HCT116 (cell line): ENCODE data around the gene AHCTF1. TPM values are rescaled to one million over a fixed set of nuclear protein-coding genes. Genes with fewer than 3 reads are reported as not detected.

Source experiments
- ATAC-seq: fragments of 200-7000 bp; cut with Tn5 transposase; 2 replicates; pipeline ENCODE4 v1.9.1; 2020; ENCODE audit warnings: mild to moderate bottlenecking, moderate library complexity
- BruUV-seq: library from RNA; stranded (reverse); fragments of 400-500 nt; replicated peaks from 2 replicates; lab custom pipeline; 2021; lab: Mats Ljungman, UMichigan
- CTCF ChIA-PET: fragments of 300-600 bp; sonication (Branson Sonifier 250); formaldehyde crosslinking; loops from one replicate; lab custom pipeline; 2021; ENCODE audit warnings: antibody characterized with exemption; lab: Charles Lee
- POLR2A ChIA-PET: fragments of 300-600, 350-600 bp; sonication (Branson Sonifier 250); formaldehyde crosslinking; loops from one replicate; lab custom pipeline; 2021; ENCODE audit warnings: antibody characterized with exemption; lab: Charles Lee
- RAD21 ChIA-PET, 2 experiments: fragments of 300-600 bp; sonication (Branson Sonifier 250); formaldehyde crosslinking; loops; one replicate each; lab custom pipeline; 2023; ENCODE audit warnings: low total read pairs in 2 of 2; ENCODE audit not compliant: uncharacterized antibody in 2 of 2, unreplicated experiment in 2 of 2, low non-redundant PET in 1 of 2; lab: Charles Lee
- DNase-seq: peaks from one replicate; pipeline ENCODE4 v3.0.0-alpha.2; 2010; ENCODE audit warnings: low read depth, low spot score
- H2AFZ ChIP-seq: fragments of 200-600 bp; shearing (Covaris generic), sonication (generic); 2 replicates; pipeline ENCODE4 v1.6.1; 2017; ENCODE audit warnings: low read depth, mixed run types, mixed read lengths, antibody characterized with exemption, low read length; ENCODE audit not compliant: poor library complexity, severe bottlenecking
- H3K27ac ChIP-seq: 2 replicates; pipeline ENCODE4 v1.5.1; 2012; ENCODE audit warnings: low read depth, low read length
- H3K27me3 ChIP-seq: fragments of 200-600 bp; sonication (generic); 2 replicates; pipeline ENCODE4 v1.6.1; 2016; ENCODE audit warnings: mixed run types, low read length, mixed read lengths; ENCODE audit not compliant: insufficient read depth
- H3K36me3 ChIP-seq, 2 experiments: fragments of 200-500 bp in 1 of 2; fragments of 200-600 bp in 1 of 2; sonication (Bioruptor generic) in 1 of 2; sonication (generic) in 1 of 2; 2 replicates each; pipeline versions ENCODE4 v1.5.1 to v1.6.1; 2014 to 2016; ENCODE audit warnings: low read length in 2 of 2, inconsistent platforms in 1 of 2, mixed read lengths in 1 of 2, mixed run types in 1 of 2; ENCODE audit not compliant: insufficient read depth in 2 of 2, control insufficient read depth in 1 of 2
- H3K4me1 ChIP-seq, 2 experiments: fragments of 200-600 bp in 1 of 2; sonication (generic) in 1 of 2; 2 replicates each; pipeline versions ENCODE4 v1.5.1 to v1.6.1; 2012 to 2017; ENCODE audit warnings: low read length in 2 of 2, inconsistent platforms in 1 of 2, mild to moderate bottlenecking in 1 of 2, mixed read lengths in 1 of 2, mixed run types in 1 of 2, moderate library complexity in 1 of 2; ENCODE audit not compliant: insufficient read depth in 2 of 2, control insufficient read depth in 1 of 2
- H3K4me2 ChIP-seq: fragments of 200-600 bp; sonication (generic); 2 replicates; pipeline ENCODE4 v1.6.1; 2017; ENCODE audit warnings: mixed run types, low read length, mixed read lengths
- H3K4me3 ChIP-seq, 2 experiments: fragments of 200-600 bp in 1 of 2; sonication (generic) in 1 of 2; replicated peaks in 1 of 2; 2 replicates each; pipeline ENCODE4 v1.5.1; 2011 to 2016; ENCODE audit warnings: low read length in 2 of 2, control low read depth in 1 of 2, low read depth in 1 of 2, mild to moderate bottlenecking in 1 of 2, mixed read lengths in 1 of 2, mixed run types in 1 of 2
- H3K79me2 ChIP-seq: fragments of 200-600 bp; sonication (generic); 2 replicates; pipeline ENCODE4 v1.6.1; 2017; ENCODE audit warnings: mild to moderate bottlenecking, mixed run types, low read length, moderate library complexity, mixed read lengths; ENCODE audit not compliant: insufficient read depth
- H3K9ac ChIP-seq: fragments of 200-600 bp; sonication (generic); 2 replicates; pipeline ENCODE4 v1.6.1; 2016; ENCODE audit warnings: low read length, mixed read lengths
- H3K9me2 ChIP-seq: fragments of 200-600 bp; sonication (generic), shearing (Covaris generic); 2 replicates; pipeline ENCODE4 v1.6.1; 2017; ENCODE audit warnings: mixed run types, mild to moderate bottlenecking, moderate library complexity; ENCODE audit not compliant: insufficient read depth
- H3K9me3 ChIP-seq, 2 experiments: fragments of 200-500 bp in 1 of 2; fragments of 200-600 bp in 1 of 2; sonication (Bioruptor generic) in 1 of 2; sonication (generic) in 1 of 2; 2 replicates each; pipeline ENCODE4 v1.6.1; 2014 to 2017; ENCODE audit warnings: low read length in 2 of 2, mixed read lengths in 2 of 2, inconsistent platforms in 1 of 2, low read depth in 1 of 2, mild to moderate bottlenecking in 1 of 2, mixed run types in 1 of 2, moderate library complexity in 1 of 2; ENCODE audit not compliant: control insufficient read depth in 1 of 2, insufficient read depth in 1 of 2
- H4K20me1 ChIP-seq: fragments of 200-600 bp; sonication (generic), shearing (Covaris generic); 2 replicates; pipeline ENCODE4 v1.6.1; 2017; ENCODE audit warnings: mixed run types, mild to moderate bottlenecking, moderate library complexity; ENCODE audit not compliant: insufficient read depth
- CBX3 ChIP-seq: IDR thresholded peaks from 2 replicates; pipeline ENCODE4 v1.6.1; 2012; ENCODE audit warnings: low read depth
- CEBPB ChIP-seq: IDR thresholded peaks from 2 replicates; pipeline ENCODE4 v1.6.1; 2012; ENCODE audit warnings: low read depth
- EGR1 ChIP-seq: IDR thresholded peaks from 2 replicates; pipeline ENCODE4 v1.6.1; 2012; ENCODE audit warnings: low read depth
- ELF1 ChIP-seq: IDR thresholded peaks from 2 replicates; pipeline ENCODE4 v1.6.1; 2012; ENCODE audit warnings: low read depth, borderline replicate concordance
- EZH2phosphoT487 ChIP-seq: fragments of 200-600 bp; IDR thresholded peaks from 2 replicates; pipeline ENCODE4 v1.6.1; 2018; ENCODE audit warnings: antibody characterized with exemption, borderline replicate concordance
- FOSL1 ChIP-seq: IDR thresholded peaks from 2 replicates; pipeline ENCODE4 v1.6.1; 2012; ENCODE audit warnings: low read depth
- POLR2A ChIP-seq: IDR thresholded peaks from 2 replicates; pipeline ENCODE4 v1.7.0; 2011; ENCODE audit warnings: borderline replicate concordance; ENCODE audit not compliant: insufficient read depth, insufficient read length; ENCODE audit errors: extremely low read depth
- RAD21 ChIP-seq: IDR thresholded peaks from 2 replicates; pipeline ENCODE4 v1.6.1; 2012; ENCODE audit warnings: low read depth, mild to moderate bottlenecking
- REST ChIP-seq: IDR thresholded peaks from 2 replicates; pipeline ENCODE4 v1.6.1; 2012; ENCODE audit warnings: low read depth
- SP1 ChIP-seq: IDR thresholded peaks from 2 replicates; pipeline ENCODE4 v1.6.1; 2012; ENCODE audit warnings: low read depth
- SRF ChIP-seq: IDR thresholded peaks from 2 replicates; pipeline ENCODE4 v1.6.1; 2012; ENCODE audit warnings: low read depth
- TCF7L2 ChIP-seq: IDR thresholded peaks from 2 replicates; pipeline ENCODE4 v1.7.0; 2011; ENCODE audit warnings: borderline replicate concordance, inconsistent platforms; ENCODE audit not compliant: insufficient read depth, insufficient read length; ENCODE audit errors: extremely low read depth
- YY1 ChIP-seq: IDR thresholded peaks from 2 replicates; pipeline ENCODE4 v1.6.1; 2011; ENCODE audit warnings: low read length, low read depth, moderate library complexity, mild to moderate bottlenecking; ENCODE audit not compliant: insufficient replicate concordance; ENCODE audit errors: extremely low read depth
- ZNF274 ChIP-seq: fragments of 200-500 bp; sonication (Bioruptor generic); IDR thresholded peaks from 2 replicates; pipeline ENCODE4 v1.6.1; 2014; ENCODE audit warnings: mild to moderate bottlenecking, low read depth, low read length, inconsistent platforms
- intact Hi-C: fragments of 100-400 bp; cut with micrococcal nuclease; formaldehyde crosslinking; loops from 2 replicates; pipeline ENCODE4 v1.10.0; 2022
- total RNA-seq: library from RNA; stranded (reverse); gene quantifications from one replicate; pipeline ENCODE4 v1.2.1, GENCODE V29; 2021; ENCODE audit not compliant: unreplicated experiment
- TF ChIP-seq, protein P1 (sequence below): IDR thresholded peaks from 2 replicates; pipeline ENCODE4 v1.6.1; 2012

The AHCTF1 gene
- total RNA-seq, 1 experiment from 2014 or later: 56.2 TPM

DNA sequence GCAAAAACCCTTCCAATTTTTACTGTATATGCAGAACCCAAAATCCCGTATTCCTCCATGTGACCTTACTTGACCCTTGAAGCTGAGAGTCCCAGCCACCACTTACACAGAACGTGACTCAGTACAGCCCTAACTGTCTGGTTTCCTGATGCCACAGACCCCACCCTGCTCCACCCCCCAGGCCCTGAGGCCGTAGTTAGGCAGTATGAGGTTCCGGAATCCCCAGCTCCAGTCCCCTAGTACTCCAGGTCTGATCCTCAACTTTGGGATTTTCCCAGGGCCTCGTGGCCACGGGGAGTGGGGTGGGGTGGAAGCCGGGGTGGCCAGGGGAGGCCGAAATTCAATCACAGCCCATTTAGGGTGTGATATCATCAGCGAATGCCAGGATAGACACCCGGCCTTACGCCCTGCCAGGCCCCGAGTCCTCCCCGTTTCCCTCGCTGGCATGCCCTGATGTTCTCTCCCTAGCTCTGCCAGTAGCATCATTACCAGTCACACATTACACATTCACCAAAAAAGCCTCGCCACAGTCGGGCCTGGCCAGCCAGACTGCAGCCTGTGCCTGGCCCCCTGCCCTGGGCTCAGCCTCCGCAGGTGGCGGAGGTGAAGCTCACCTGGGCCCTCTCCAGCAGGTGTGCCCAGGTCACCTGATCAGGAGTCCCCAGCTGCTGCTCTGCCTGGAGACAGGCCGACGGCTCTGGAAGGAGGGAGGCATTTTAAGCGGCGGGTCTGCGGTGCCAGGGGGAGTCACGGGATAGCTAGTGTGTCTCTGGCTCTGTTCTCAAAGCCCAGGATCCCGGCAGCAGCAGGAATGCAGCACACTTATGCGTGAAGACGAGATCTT, 136.7 kb downstream of the AHCTF1 start:
- BruUV-seq: no TSS peak
- no peak for TF ChIP-seq RAD21
- no peak for TF ChIP-seq YY1
- no peak for TF ChIP-seq ELF1
- no peak for TF ChIP-seq SRF
- TF ChIP-seq SP1: no peak
- TF ChIP-seq CBX3: no peak
- no peak for TF ChIP-seq REST
- TF ChIP-seq FOSL1: no peak
- no peak for TF ChIP-seq TCF7L2
- TF ChIP-seq POLR2A: no peak
- no peak for TF ChIP-seq ZNF274
- TF ChIP-seq CEBPB: no peak
- TF ChIP-seq, protein P1, sequence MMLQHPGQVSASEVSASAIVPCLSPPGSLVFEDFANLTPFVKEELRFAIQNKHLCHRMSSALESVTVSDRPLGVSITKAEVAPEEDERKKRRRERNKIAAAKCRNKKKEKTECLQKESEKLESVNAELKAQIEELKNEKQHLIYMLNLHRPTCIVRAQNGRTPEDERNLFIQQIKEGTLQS: no peak
- TF ChIP-seq EGR1: no peak
- TF ChIP-seq EZH2phosphoT487: no peak
- TF ChIP-seq, all 23 proteins: peak for 0
- Histone ChIP-seq H3K27ac (no peak overlapping the region), H3K36me3 (no peaks in the 10 kb centered on the region), H3K4me3 (no peak overlapping the region), H2AFZ (no peak overlapping the region), H3K9ac (no peak overlapping the region), H4K20me1 (no peaks in the 10 kb centered on the region), H3K4me1 (no peaks in the 10 kb centered on the region), H3K4me2 (no peak overlapping the region), H3K27me3 (no peaks in the 10 kb centered on the region), H3K9me2 (no peaks in the 10 kb centered on the region), H3K9me3 (no peaks in the 10 kb centered on the region), H3K79me2 (no peaks in the 10 kb centered on the region)
- no peak for DNase-seq
- intact Hi-C loops: no loop called here
- ATAC-seq: no peak
- ChIA-PET RAD21 (no interaction called here), POLR2A (no interaction called here), CTCF (no interaction called here)
